Endometrial microvascular endothelial cells (primary cell): ENCODE data around the gene ZNRF3. TPM values are rescaled to one million over a fixed set of nuclear protein-coding genes. Genes with fewer than 3 reads are reported as not detected.

Source experiments
- in situ Hi-C: cut with HindIII; loops from 2 replicates; pipeline ENCODE4 v1.10.0; 2017; ENCODE audit warnings: low sequenced_read_pairs, low pct_unique_long_range_greater_than_20kb; ENCODE audit errors: inconsistent ontology term
- total RNA-seq: library from RNA; depleted of rRNA; stranded (reverse); fragments of >200 nt; gene quantifications from one replicate; pipeline ENCODE4 v1.2.3, GENCODE V29; 2015; ENCODE audit errors: inconsistent ontology term

ZNRF3 gene
- total RNA-seq, 1 donor from 2014 or later = 8.2 TPM

DNA sequence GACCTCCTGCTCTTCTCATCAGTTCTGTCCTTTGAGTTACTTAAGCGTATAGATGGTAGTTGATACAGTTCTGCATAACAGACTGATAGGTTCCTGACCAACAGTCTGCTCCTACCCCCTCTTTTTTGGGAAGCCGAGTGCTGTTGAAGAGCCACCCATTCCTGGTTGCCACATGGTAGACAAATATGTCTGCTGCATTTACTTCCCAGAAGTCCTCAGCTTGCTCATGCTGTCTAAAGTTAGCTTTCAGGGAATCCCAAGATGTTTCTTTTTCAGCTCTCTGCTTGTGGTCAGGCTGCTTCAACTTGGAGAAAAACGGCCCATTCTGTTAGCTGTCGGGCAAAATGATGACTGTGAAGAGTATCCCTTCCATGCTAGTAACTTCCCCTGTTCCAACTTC is 129.6 kb downstream of the ZNRF3 start:
- in situ Hi-C loops = loop anchor here (25.0 kb wide), 1 partner anchor 126 kb away; the partner anchor contains the start of gene ZNRF3

DNA sequence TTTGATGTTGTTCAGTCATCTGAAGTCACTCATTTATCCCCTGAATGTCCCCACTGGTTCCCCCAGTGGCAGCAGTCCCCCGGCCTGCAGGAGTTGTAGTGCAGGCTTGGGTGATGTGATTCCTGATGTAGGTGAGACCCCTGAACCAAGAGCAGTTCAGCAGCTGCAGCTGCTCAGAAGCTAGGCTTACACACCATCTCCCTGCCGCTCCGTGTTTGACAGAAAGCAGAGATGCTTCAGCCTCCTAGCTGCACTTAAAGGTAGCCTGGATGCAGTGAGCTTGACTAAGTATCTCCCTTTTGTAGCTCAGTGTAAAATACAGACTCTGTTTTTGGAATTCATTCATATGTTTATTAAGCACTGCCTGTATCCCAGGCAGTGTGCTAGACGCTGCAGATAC is 130.9 kb downstream of the ZNRF3 start:
- in situ Hi-C loops = loop anchor here (25.0 kb wide), 1 partner anchor 127 kb away; the partner anchor contains the start of gene ZNRF3

- in situ Hi-C loops = loop anchor here (25.0 kb wide), 1 partner anchor 127 kb away; the partner anchor contains the start of gene ZNRF3
Measured at GRCh38 chr22:29014773-29015172, 131.4 kb downstream of the ZNRF3 start.

- in situ Hi-C loops = loop anchor here (25.0 kb wide), 1 partner anchor 129 kb away; the partner anchor contains the start of gene ZNRF3
Measured at GRCh38 chr22:29016067-29016938, 132.9 kb downstream of the ZNRF3 start.

GRCh38 chr22:29018293-29019189 is 135.2 kb downstream of the ZNRF3 start:
- in situ Hi-C loops = loop anchor here (25.0 kb wide), 1 partner anchor 131 kb away; the partner anchor contains the start of gene ZNRF3

GRCh38 chr22:29022101-29022817 is 138.9 kb downstream of the ZNRF3 start:
- in situ Hi-C loops = loop anchor here (25.0 kb wide), 1 partner anchor 135 kb away; the partner anchor contains the start of gene ZNRF3

GRCh38 chr22:29023172-29023796 is 139.9 kb downstream of the ZNRF3 start:
- in situ Hi-C loops = loop anchor here (25.0 kb wide), 1 partner anchor 136 kb away; the partner anchor contains the start of gene ZNRF3

DNA sequence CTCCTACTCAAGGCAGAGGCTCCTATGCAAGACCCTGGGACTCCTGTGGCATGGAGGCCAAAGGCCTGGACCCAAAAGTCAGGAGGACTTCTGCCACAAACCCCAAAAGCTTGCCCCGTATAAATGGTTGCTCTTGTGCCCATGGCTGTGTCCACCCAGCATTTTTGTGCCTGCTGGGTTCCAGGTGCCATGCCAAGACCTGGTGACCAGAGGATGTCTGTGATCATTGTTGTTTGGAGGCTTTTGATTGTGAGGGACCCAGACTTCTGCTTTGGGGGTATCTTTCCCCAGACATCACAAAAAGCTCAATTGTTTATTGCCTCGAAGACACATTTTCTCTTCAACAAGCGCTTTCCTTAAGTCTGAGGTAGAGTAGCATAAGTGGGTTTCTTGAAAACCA is 143.2 kb downstream of the ZNRF3 start:
- in situ Hi-C loops = no loop called here

DNA sequence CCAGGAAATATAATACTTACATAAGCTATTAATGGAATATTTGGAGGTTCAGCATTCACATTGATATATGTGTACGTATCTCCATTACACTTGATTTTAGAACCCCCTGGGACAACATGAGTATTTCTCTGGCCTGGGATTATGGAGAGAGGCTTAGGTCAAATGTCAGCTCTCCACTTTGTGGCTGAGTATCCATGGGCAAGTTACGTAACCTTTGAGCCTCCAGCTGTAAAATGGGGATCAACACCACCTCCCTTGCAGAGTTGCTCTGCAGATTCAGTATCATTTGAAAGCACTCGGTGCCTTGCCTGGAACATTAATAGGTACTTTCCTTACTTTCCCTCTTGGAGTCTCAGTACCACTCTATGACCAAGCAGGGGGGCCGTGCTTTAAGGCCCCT is 145.1 kb downstream of the ZNRF3 start:
- in situ Hi-C loops = no loop called here

GRCh38 chr22:29029202-29030000 is 146.0 kb downstream of the ZNRF3 start:
- in situ Hi-C loops = no loop called here

GRCh38 chr22:29030016-29030617 is 146.7 kb downstream of the ZNRF3 start:
- in situ Hi-C loops = no loop called here

GRCh38 chr22:29030618-29031226 is 147.3 kb downstream of the ZNRF3 start:
- in situ Hi-C loops = no loop called here

- in situ Hi-C loops = no loop called here
Measured at GRCh38 chr22:29031227-29032011, 148.0 kb downstream of the ZNRF3 start.

DNA sequence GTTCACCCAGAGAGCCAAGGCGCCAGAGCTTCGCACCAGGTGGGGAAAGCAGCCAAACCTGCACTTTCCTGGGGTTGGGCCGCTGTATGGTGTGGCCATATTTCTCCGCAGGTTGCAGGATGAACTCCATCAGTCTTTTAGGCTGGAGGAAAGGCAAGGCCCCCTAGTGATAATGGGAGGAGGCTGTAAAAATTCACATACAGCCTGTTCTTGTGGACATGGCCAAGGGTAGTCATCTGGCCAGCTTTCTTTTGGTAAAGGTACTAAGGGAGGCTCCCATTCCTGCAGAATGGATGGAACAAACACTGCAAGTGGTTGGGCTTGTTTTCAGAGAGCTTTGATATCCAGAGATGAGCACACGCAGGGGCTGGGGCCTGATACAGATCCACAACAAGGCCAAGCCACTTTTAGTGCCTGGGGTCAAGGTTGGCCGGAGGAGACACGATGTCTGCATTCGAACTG is 148.7 kb downstream of the ZNRF3 start:
- in situ Hi-C loops = no loop called here

DNA sequence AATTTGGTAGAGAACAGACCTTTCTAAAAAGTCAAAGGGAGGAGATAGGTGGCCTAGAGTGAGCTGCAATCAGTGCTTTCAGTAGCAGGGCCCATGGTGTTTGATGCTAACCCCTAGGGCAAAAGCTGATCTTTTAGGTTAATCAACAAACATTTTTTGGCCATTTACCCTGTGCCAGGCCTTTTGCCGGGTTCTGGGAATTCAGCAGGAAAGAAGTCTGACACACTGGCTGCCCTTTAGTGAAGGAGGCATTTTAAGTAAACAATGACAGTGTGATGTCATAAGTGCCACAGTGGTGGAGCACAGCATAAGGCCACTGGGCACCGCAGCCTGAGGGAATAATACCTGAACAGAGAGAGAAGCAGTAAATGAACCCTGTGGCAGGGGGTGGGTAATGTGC is 149.2 kb downstream of the ZNRF3 start:
- in situ Hi-C loops = no loop called here
